HEK293 (cell line): ENCODE measurements around the gene BMP6.

Source experiments
- CTCF ChIA-PET: fragments of 350-600 bp; formaldehyde crosslinking; extraction: SDS; loops from one replicate; lab custom pipeline; 2021; ENCODE audit warnings: antibody characterized with exemption; lab: Yijun Ruan, JAX
- POLR2A ChIA-PET: fragments of 300-600 bp; formaldehyde crosslinking; extraction: SDS; loops from one replicate; lab custom pipeline; 2020; ENCODE audit warnings: antibody characterized with exemption, inconsistent platforms; lab: Yijun Ruan, JAX
- H3K27ac ChIP-seq: fragments of 200-500 bp; sonication (Bioruptor generic); 2 replicates; pipeline ENCODE4 v1.5.1; 2014; ENCODE audit warnings: low read depth, low read length, control low read depth, inconsistent platforms; ENCODE audit errors: extremely low read depth
- H3K36me3 ChIP-seq, 2 experiments: fragments of 200-500 bp in 1 of 2; sonication (Bioruptor generic) in 1 of 2; 1 replicate in 1 of 2; 2 replicates in 1 of 2; pipeline ENCODE4 v1.5.1; 2014 to 2017; ENCODE audit warnings: inconsistent platforms in 2 of 2, low read length in 2 of 2; ENCODE audit not compliant: control insufficient read depth in 2 of 2, insufficient read depth in 1 of 2
- H3K4me1 ChIP-seq: fragments of 200-500 bp; sonication (Bioruptor generic); 2 replicates; pipeline ENCODE4 v1.5.1; 2014; ENCODE audit warnings: mild to moderate bottlenecking, low read length, inconsistent platforms; ENCODE audit not compliant: control insufficient read depth, insufficient read depth
- H3K4me3 ChIP-seq: 2 replicates; pipeline ENCODE4 v1.5.1; 2011; ENCODE audit warnings: low read depth, mild to moderate bottlenecking, control low read depth, low read length, moderate library complexity
- H3K9me3 ChIP-seq: fragments of 200-500 bp; sonication (Bioruptor generic); 2 replicates; pipeline ENCODE4 v1.5.1; 2014; ENCODE audit warnings: low read depth, low read length, inconsistent platforms; ENCODE audit not compliant: control insufficient read depth, insufficient read depth
- SETDB1 ChIP-seq: IDR thresholded peaks from one replicate; pipeline ENCODE4 v1.6.1; 2017; ENCODE audit warnings: mild to moderate bottlenecking, low read length, moderate library complexity, mixed read lengths; ENCODE audit not compliant: insufficient read length
- ZBTB20 ChIP-seq: fragments of 450-650 bp; formaldehyde crosslinking; IDR thresholded peaks from 2 replicates; pipeline ENCODE4 v1.5.1; 2016; ENCODE audit warnings: missing biosample characterization, missing genetic modification characterization
- ZBTB44 ChIP-seq: fragments of 450-650 bp; IDR thresholded peaks from 2 replicates; pipeline ENCODE4 v1.5.1; 2018; ENCODE audit warnings: missing biosample characterization, mild to moderate bottlenecking, missing genetic modification characterization
- ZEB2 ChIP-seq: fragments of 450-650 bp; formaldehyde crosslinking; IDR thresholded peaks from 2 replicates; pipeline ENCODE4 v1.5.1; 2016; ENCODE audit warnings: missing biosample characterization, missing genetic modification characterization
- ZFHX2 ChIP-seq: fragments of 450-650 bp; formaldehyde crosslinking; conservative IDR thresholded peaks from 2 replicates; pipeline ENCODE4 v1.5.1; 2016; ENCODE audit warnings: missing biosample characterization, missing genetic modification characterization
- ZIC2 ChIP-seq: fragments of 450-650 bp; formaldehyde crosslinking; IDR thresholded peaks from 2 replicates; pipeline ENCODE4 v1.5.1; 2016; ENCODE audit warnings: missing biosample characterization, missing genetic modification characterization
- ZNF18 ChIP-seq: fragments of 450-650 bp; formaldehyde crosslinking; IDR thresholded peaks from 2 replicates; pipeline ENCODE4 v1.5.1; 2016; ENCODE audit warnings: missing biosample characterization, missing genetic modification characterization
- ZNF341 ChIP-seq: fragments of 450-650 bp; formaldehyde crosslinking; IDR thresholded peaks from 2 replicates; pipeline ENCODE4; 2016; ENCODE audit warnings: low read depth, missing biosample characterization, missing genetic modification characterization
- ZNF629 ChIP-seq: fragments of 450-650 bp; formaldehyde crosslinking; IDR thresholded peaks from 2 replicates; pipeline ENCODE4 v1.5.1; 2017; ENCODE audit warnings: missing biosample characterization, missing genetic modification characterization
- ZNF645 ChIP-seq: fragments of 450-650 bp; formaldehyde crosslinking; IDR thresholded peaks from 2 replicates; pipeline ENCODE4; 2016; ENCODE audit warnings: missing biosample characterization, missing genetic modification characterization
- ZNF670 ChIP-seq: fragments of 450-650 bp; formaldehyde crosslinking; IDR thresholded peaks from 2 replicates; pipeline ENCODE4 v1.5.1; 2016; ENCODE audit warnings: missing biosample characterization, missing genetic modification characterization, low read depth
- ZNF776 ChIP-seq: fragments of 450-650 bp; formaldehyde crosslinking; IDR thresholded peaks from 2 replicates; pipeline ENCODE4 v1.5.0; 2017; ENCODE audit warnings: missing biosample characterization, missing genetic modification characterization, borderline replicate concordance
- ZNF830 ChIP-seq: fragments of 450-650 bp; IDR thresholded peaks from 2 replicates; pipeline ENCODE4 v1.5.0; 2018; ENCODE audit warnings: missing biosample characterization, missing genetic modification characterization, low read depth, mild to moderate bottlenecking, moderate library complexity
- ZNF843 ChIP-seq: fragments of 450-650 bp; formaldehyde crosslinking; IDR thresholded peaks from 2 replicates; pipeline ENCODE4 v1.5.1; 2016; ENCODE audit warnings: missing biosample characterization, missing genetic modification characterization
- ZSCAN30 ChIP-seq: fragments of 450-650 bp; IDR thresholded peaks from 2 replicates; pipeline ENCODE4 v1.5.1; 2018; ENCODE audit warnings: missing biosample characterization, mild to moderate bottlenecking, missing genetic modification characterization, moderate library complexity
- ZXDB ChIP-seq: fragments of 450-650 bp; formaldehyde crosslinking; IDR thresholded peaks from 2 replicates; pipeline ENCODE4 v1.5.1; 2016; ENCODE audit warnings: missing biosample characterization, missing genetic modification characterization
- TF ChIP-seq, protein P1 (sequence below): fragments of 450-650 bp; formaldehyde crosslinking; IDR thresholded peaks from 2 replicates; pipeline ENCODE4 v1.5.1; 2017; ENCODE audit warnings: missing biosample characterization, mild to moderate bottlenecking, missing genetic modification characterization, moderate library complexity
- TF ChIP-seq, protein P2 (sequence below): fragments of 450-650 bp; formaldehyde crosslinking; IDR thresholded peaks from 2 replicates; pipeline ENCODE4 v1.5.1; 2016; ENCODE audit warnings: missing biosample characterization, missing genetic modification characterization, borderline replicate concordance
- TF ChIP-seq, protein P3 (sequence below): fragments of 450-650 bp; formaldehyde crosslinking; IDR thresholded peaks from 2 replicates; pipeline ENCODE4 v1.5.1; 2017; ENCODE audit warnings: missing biosample characterization, missing genetic modification characterization
- TF ChIP-seq, protein P4 (sequence below): fragments of 450-650 bp; formaldehyde crosslinking; IDR thresholded peaks from 2 replicates; pipeline ENCODE4 v1.5.1; 2016; ENCODE audit warnings: missing biosample characterization, missing genetic modification characterization

The BMP6 gene

GRCh38 chr6:7825986-7826385 is 100.1 kb downstream of the BMP6 start:
- H3K4me1 ChIP-seq: no peaks in the 10 kb centered on the region
- TF ChIP-seq SETDB1 (no peak), ZBTB20 (tag by site-specific recombination) (no peak), ZNF670 (tag by site-specific recombination) (no peak), ZNF341 (tag by site-specific recombination) (no peak), ZXDB (tag by site-specific recombination) (no peak), ZBTB44 (no peak), ZNF776 (no peak), ZSCAN30 (tag by site-specific recombination) (no peak), ZNF843 (no peak), ZNF629 (tag by site-specific recombination) (no peak)
- TF ChIP-seq, protein P1, sequence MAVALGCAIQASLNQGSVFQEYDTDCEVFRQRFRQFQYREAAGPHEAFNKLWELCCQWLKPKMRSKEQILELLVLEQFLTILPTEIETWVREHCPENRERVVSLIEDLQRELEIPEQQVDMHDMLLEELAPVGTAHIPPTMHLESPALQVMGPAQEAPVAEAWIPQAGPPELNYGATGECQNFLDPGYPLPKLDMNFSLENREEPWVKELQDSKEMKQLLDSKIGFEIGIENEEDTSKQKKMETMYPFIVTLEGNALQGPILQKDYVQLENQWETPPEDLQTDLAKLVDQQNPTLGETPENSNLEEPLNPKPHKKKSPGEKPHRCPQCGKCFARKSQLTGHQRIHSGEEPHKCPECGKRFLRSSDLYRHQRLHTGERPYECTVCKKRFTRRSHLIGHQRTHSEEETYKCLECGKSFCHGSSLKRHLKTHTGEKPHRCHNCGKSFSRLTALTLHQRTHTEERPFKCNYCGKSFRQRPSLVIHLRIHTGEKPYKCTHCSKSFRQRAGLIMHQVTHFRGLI (tag by site-specific recombination): no peak
- POLR2A ChIA-PET: no interaction called here

DNA sequence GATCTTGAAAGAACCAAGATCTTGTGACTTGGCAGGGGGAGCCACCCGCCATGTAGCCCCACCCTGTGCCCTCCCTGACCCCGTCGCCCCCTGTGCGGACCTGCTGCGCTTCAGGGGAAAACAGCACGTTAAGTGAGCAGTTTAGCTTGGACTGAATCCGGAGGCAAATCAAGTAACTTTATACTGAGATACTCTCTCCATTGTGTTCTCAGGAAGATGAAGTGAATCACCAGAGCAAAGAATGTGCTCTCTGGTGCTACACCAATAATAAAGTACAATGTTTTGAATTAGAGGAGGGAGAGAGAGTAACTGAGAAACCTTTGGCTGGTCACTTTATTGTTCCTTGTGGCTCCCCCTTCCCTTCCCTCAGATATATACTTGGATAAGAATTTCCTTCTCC is 101.2 kb downstream of the BMP6 start:
- ChIA-PET POLR2A (no interaction called here), CTCF (no interaction called here)
- no peak overlapping the region for H3K27ac ChIP-seq
- H3K36me3 ChIP-seq: no peaks in the 10 kb centered on the region
- TF ChIP-seq ZEB2 (tag by site-specific recombination) (no peak), ZNF18 (tag by site-specific recombination) (no peak), ZNF830 (tag by site-specific recombination) (no peak), ZNF645 (tag by site-specific recombination) (no peak), ZIC2 (no peak), ZFHX2 (no peak), ZNF341 (tag by site-specific recombination) (no peak)
- TF ChIP-seq, protein P2, sequence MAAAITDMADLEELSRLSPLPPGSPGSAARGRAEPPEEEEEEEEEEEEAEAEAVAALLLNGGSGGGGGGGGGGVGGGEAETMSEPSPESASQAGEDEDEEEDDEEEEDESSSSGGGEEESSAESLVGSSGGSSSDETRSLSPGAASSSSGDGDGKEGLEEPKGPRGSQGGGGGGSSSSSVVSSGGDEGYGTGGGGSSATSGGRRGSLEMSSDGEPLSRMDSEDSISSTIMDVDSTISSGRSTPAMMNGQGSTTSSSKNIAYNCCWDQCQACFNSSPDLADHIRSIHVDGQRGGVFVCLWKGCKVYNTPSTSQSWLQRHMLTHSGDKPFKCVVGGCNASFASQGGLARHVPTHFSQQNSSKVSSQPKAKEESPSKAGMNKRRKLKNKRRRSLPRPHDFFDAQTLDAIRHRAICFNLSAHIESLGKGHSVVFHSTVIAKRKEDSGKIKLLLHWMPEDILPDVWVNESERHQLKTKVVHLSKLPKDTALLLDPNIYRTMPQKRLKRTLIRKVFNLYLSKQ (tag by site-specific recombination): no peak
- TF ChIP-seq, protein P3, sequence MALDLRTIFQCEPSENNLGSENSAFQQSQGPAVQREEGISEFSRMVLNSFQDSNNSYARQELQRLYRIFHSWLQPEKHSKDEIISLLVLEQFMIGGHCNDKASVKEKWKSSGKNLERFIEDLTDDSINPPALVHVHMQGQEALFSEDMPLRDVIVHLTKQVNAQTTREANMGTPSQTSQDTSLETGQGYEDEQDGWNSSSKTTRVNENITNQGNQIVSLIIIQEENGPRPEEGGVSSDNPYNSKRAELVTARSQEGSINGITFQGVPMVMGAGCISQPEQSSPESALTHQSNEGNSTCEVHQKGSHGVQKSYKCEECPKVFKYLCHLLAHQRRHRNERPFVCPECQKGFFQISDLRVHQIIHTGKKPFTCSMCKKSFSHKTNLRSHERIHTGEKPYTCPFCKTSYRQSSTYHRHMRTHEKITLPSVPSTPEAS (tag by site-specific recombination): no peak
- TF ChIP-seq, protein P4, sequence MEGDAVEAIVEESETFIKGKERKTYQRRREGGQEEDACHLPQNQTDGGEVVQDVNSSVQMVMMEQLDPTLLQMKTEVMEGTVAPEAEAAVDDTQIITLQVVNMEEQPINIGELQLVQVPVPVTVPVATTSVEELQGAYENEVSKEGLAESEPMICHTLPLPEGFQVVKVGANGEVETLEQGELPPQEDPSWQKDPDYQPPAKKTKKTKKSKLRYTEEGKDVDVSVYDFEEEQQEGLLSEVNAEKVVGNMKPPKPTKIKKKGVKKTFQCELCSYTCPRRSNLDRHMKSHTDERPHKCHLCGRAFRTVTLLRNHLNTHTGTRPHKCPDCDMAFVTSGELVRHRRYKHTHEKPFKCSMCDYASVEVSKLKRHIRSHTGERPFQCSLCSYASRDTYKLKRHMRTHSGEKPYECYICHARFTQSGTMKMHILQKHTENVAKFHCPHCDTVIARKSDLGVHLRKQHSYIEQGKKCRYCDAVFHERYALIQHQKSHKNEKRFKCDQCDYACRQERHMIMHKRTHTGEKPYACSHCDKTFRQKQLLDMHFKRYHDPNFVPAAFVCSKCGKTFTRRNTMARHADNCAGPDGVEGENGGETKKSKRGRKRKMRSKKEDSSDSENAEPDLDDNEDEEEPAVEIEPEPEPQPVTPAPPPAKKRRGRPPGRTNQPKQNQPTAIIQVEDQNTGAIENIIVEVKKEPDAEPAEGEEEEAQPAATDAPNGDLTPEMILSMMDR (tag by site-specific recombination): no peak
- H3K4me3 ChIP-seq: no peak overlapping the region
- H3K9me3 ChIP-seq: no peaks in the 10 kb centered on the region
- H3K4me1 ChIP-seq: no peaks in the 10 kb centered on the region

More at GRCh38 chr6:7825986-7826385, 100.1 kb downstream of the BMP6 start:
- no peaks in the 10 kb centered on the region for H3K36me3 ChIP-seq
- H3K9me3 ChIP-seq: no peaks in the 10 kb centered on the region
- CTCF ChIA-PET: interaction anchor here (0.5 kb wide), 1 partner anchor 582 kb away, joined by 3 read pairs; no protein-coding TSS in a partner anchor
- no peak overlapping the region for H3K4me3 ChIP-seq
- no peak overlapping the region for H3K27ac ChIP-seq
